NCI-H1105 treated with DMSO at 0.1 percent for 48 hours (cell line): ENCODE results near the gene PGBD2.
"Not testable (repeated sequence)": the region's sequence is repeated elsewhere in the genome, so short reads cannot be mapped to it uniquely, and the experiment has no call there.

Experiments
- DNase-seq: peaks from one replicate; lab custom pipeline; 2025; lab: John Stamatoyannopoulos, UW

The PGBD2 gene

DNA sequence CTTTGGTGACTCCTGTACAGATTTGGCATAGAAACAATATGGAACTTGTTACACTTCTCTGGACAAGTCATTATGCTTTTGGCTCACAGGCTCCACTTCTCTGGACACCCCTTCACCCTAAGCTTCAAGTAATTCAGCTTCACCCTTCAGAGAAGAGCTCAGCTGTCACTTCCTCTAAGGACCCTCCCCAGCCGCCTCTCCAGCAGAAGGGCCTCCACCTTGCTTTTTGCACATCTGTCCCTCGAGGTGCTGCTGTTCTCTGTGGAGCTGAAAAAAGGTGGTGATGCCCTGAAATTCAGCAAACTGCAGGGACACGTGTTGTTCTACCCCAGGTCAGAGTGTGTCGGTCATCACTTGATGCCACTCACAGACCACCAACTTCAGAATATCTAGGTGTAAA is 19.8 kb downstream of the PGBD2 start:
- DNase-seq, result not testable (repeated sequence)

DNA sequence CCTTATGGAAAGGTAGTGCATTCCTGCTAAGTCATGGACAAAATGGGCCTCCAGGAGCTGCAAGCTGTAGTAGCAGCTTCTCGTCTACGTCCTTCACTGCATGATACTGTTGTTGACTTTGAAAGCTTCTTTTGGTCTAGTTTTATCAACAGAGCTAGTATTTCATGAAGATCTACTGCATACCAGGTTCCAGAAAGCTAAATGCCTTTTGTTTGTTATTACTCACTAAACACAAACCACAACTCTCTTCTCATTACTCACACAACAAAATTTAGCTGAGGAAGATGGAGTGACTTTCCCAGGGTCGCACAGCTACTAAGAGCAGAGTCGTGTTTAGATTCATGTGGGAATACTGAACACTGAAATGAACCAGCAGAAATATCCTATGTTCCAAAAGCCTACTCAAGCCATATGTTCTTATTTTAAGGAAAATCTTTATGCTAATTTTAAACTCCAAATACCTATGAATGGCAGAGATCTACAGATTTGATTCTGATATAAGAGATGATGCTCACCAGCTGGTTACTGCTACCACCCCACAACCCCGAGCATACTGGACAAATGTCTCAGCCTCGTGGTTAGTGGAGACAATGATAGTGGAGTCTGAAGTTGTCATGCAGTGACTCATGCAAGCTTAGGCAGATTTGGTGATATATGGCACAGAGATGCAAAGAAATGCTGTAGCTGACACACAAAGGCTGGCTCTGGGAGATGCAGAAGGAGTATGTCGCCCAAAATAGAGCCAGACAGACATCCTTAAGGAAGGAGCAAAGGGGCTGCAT is 20.6 kb downstream of the PGBD2 start:
- DNase-seq, result no peak

DNA sequence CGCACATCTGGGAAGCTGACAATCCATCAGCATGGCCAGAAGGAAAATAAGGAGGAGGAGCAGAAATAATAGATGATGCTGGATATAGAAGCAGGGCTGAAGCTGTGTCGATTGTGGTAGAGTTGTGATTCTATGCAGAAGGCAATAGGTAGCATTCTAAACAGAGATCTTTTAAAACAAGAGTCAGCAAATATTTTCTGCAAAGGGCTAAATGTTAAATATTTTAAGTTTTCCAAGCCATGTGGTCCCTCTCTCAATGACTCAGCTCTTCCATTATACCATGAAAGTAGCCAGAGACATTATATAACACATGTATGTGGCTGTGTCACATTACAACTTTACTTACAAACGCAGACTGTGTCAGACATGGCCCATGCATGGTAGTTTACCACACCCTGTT is 21.2 kb downstream of the PGBD2 start:
- DNase-seq, result not testable (repeated sequence)

DNA sequence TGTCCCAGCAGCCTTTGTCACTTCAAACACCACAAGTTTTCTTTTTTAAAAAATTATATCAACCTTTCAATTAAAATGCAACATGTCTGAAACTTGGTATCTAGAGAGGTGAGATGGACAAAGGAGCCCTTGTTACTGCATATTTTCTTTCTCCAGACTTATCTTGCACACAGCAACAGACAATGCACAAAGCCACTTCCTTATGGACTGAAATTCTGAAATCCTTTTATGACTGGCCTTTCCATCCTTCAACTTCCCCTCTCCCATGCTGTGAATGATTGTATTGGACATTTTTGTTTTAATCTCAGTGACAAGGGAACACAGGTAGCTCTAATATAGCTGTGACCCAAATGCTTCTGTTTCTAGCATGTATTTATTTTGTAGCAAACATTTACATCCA is 22.1 kb downstream of the PGBD2 start:
- not testable (repeated sequence) for DNase-seq

DNA sequence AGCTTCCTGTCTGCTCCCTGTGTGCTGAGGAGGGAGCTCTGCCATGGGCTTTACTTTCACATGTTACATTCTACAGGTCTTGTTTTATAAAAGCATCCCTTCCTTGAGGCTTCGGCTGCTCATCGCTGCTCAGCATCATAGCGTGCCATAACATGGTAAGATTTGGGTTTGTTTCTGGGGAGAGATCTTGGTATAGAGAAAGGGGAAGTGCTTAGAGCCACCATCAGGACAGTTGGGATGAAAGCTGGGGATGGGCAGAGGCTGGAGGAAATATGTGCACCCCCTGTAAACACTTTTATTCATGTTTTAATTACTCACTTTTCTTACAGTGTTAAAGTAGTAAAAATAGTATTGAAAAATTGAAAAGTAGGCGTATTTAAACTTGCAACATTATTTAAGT is 24.0 kb downstream of the PGBD2 start:
- not testable (repeated sequence) for DNase-seq

DNA sequence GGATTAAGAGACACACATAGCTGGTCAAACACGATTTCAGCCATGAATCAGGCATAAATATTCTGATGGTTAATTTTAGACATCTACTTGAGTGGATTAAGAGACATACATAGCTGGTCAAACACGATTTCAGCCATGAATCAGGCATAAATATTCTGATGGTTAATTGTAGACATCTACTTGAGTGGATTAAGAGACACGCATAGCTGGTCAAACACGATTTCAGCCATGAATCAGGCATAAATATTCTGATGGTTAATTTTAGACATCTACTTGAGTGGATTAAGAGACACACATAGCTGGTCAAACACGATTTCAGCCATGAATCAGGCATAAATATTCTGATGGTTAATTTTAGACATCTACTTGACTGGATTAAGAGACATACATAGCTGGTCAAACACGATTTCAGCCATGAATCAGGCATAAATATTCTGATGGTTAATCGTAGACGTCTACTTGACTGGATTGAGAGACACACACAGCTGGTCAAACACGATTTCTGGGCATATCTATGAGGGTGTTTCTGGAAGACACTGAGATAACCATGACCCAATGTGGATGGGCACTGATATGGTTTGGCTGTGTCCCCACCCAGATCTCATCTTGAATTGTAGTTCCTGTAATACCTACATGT is 32.3 kb downstream of the PGBD2 start:
- DNase-seq, result not testable (repeated sequence)

DNA sequence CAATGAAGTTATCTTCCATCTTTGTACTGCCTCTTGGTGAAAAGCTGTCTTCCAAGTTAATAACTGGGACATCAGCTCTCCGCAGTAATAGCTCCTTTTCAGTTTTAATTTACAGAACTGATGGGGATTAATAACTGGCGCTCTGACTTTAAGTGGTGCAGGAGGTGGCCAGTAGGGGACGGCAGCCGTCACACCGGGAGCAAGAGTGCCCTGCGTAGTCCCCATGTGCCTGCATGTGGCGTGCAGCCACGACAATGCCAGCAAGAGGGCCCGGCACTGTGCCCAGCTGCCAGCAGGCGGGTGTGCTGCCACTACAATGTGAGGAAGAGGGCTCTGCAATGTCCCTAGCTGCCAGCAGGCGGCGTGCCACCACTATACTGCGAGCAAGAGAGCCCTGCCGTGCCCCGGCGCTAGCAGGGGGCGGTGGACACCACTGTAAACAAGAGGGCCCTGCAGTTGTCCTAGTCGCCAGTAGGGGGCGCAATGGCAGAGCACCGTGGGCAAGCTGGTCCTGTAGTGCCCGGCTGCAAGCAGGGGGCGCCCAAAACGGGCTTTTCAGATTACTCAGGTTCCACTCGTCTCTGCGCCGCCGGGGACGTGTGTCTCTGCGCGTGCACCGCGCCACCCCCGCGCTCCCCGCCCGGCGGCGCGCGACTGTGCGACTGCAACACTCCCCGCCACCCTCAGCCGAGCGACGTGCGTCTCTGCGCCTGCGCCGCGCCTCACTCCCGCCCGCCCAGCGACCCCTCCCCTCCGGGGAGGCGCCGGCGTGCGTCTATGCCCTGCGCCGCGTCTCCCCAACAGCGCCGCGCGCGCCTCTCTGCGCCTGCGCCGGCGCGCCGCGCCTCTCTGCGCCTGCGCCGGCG is 38.3 kb downstream of the PGBD2 start:
- not testable (repeated sequence) for DNase-seq

DNA sequence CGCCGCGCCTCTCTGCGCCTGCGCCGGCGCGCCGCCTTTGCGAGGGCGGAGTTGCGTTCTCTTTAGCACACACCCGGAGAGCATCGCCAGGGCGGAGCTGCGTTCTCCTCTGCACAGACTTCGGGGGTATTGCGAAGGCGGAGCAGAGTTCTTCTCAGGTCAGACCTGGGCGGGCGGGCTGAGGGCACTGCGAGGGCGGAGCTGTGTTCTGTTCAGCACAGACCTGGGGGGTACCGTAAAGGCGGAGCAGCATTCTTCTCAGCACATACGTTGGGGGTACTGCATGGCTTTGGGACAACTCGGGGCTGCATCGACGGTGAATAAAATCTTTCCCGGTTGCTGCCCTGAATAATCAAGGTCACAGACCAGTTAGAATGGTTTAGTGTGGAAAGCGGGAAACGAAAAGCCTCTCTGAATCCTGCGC is 39.0 kb downstream of the PGBD2 start:
- DNase-seq, result not testable (repeated sequence)

DNA sequence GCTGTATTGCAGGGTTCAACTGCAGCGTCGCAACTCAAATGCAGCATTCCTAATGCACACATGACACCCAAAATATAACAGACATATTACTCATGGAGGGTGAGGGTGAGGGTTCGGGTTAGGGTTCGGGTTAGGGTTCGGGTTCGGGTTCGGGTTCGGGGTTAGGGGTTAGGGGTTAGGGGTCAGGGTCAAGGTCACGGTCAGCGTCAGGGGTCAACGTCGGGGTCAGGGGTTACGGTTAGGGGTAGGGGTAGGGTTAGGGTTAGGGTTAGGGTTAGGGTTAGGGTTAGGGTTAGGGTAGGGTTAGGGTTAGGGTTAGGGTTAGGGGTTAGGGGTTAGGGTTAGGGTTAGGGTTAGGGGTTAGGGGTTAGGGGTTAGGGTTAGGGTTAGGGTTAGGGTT is 39.4 kb downstream of the PGBD2 start:
- not testable (repeated sequence) for DNase-seq

DNA sequence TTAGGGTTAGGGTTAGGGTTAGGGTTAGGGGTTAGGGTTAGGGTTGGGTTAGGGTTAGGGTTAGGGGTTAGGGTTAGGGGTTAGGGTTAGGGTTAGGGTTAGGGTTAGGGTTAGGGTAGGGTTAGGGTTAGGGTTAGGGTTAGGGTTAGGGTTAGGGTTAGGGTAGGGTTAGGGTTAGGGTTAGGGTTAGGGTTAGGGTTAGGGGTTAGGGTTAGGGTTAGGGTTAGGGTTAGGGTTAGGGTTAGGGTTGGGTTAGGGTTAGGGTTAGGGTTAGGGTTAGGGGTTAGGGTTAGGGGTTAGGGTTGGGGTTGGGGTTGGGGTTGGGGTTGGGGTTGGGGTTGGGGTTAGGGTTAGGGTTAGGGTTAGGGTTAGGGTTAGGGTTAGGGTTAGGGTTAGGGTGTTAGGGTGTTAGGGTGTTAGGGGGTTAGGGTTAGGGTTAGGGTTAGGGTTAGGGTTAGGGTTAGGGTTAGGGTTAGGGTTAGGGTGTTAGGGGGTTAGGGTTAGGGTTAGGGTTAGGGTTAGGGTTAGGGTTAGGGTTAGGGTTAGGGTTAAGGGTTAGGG is 39.9 kb downstream of the PGBD2 start:
- DNase-seq, result not testable (repeated sequence)
